Body of pancreas (tissue), 4 donors: ENCODE data around the gene PPP6R1. TPM values are rescaled to one million over a fixed set of nuclear protein-coding genes. Genes with fewer than 3 reads are reported as not detected.

Experiments used
- ATAC-seq: fragments of 150-250 bp; one replicate; pipeline ENCODE4 v1.9.1; 2016
- DNase-seq, 4 donors: peaks; one replicate each; pipeline ENCODE4 v3.0.0-alpha.2; 2019
- H3K27ac ChIP-seq, 4 donors: fragments of 200-600 bp; sonication (generic); 1 replicate in 3 of 4; 2 replicates in 1 of 4; pipeline versions ENCODE4 v1.5.1 to v1.6.1; 2016 to 2019; ENCODE audit warnings: mild to moderate bottlenecking in 1 of 4, mixed read lengths in 1 of 4, moderate library complexity in 1 of 4
- H3K27me3 ChIP-seq, 2 donors: fragments of 200-600 bp; sonication (generic); one replicate each; pipeline ENCODE4 v1.6.0; 2016; ENCODE audit warnings: mild to moderate bottlenecking in 1 of 2
- H3K36me3 ChIP-seq, 2 donors: fragments of 200-600 bp; sonication (generic); replicated peaks in 1 of 2; 2 replicates each; pipeline ENCODE4 v1.5.1; 2016; ENCODE audit warnings: low read depth in 2 of 2; ENCODE audit not compliant: insufficient read depth in 1 of 2
- H3K4me1 ChIP-seq: fragments of 200-600 bp; sonication (generic); one replicate; pipeline ENCODE4 v1.6.0; 2016
- H3K4me3 ChIP-seq, 2 donors: fragments of 200-600 bp; sonication (generic); 1 replicate in 1 of 2; 2 replicates in 1 of 2; pipeline ENCODE4 v1.5.1; 2016 to 2019
- H3K9me3 ChIP-seq, 3 donors: fragments of 200-600 bp; sonication (generic); 1 replicate in 2 of 3; 2 replicates in 1 of 3; pipeline ENCODE4 v1.5.1; 2016
- POLR2A ChIP-seq, 3 donors: fragments of 450-650 bp; IDR thresholded peaks; one replicate each; pipeline ENCODE4 v1.6.1; 2016; ENCODE audit warnings: antibody characterized with exemption in 3 of 3, mild to moderate bottlenecking in 2 of 3
- WGBS, 2 donors: methylation state at CpG; one replicate each; pipeline ENCODE4 v1.1.5; 2017; 5-methylcytosine and 5-hydroxymethylcytosine counted together
- intact Hi-C: fragments of 100-400 bp; cut with DNase I; formaldehyde crosslinking; loops from one replicate; pipeline ENCODE4 v1.15.1; 2023
- total RNA-seq, 2 donors: library from RNA; depleted of rRNA; stranded (reverse); fragments of >200 nt; gene quantifications; one replicate each; pipeline ENCODE4 v1.1.0, GENCODE V29; 2016
- TF ChIP-seq, protein P1 (sequence below), 7 experiments: fragments of 450-650 bp in 4 of 7; fragments of 200-600 bp in 3 of 7; sonication (generic) in 3 of 7; IDR thresholded peaks; one replicate each; pipeline ENCODE4 v1.5.1; 2016 to 2019; ENCODE audit warnings: antibody characterized with exemption in 7 of 7

PPP6R1 gene, protein sequence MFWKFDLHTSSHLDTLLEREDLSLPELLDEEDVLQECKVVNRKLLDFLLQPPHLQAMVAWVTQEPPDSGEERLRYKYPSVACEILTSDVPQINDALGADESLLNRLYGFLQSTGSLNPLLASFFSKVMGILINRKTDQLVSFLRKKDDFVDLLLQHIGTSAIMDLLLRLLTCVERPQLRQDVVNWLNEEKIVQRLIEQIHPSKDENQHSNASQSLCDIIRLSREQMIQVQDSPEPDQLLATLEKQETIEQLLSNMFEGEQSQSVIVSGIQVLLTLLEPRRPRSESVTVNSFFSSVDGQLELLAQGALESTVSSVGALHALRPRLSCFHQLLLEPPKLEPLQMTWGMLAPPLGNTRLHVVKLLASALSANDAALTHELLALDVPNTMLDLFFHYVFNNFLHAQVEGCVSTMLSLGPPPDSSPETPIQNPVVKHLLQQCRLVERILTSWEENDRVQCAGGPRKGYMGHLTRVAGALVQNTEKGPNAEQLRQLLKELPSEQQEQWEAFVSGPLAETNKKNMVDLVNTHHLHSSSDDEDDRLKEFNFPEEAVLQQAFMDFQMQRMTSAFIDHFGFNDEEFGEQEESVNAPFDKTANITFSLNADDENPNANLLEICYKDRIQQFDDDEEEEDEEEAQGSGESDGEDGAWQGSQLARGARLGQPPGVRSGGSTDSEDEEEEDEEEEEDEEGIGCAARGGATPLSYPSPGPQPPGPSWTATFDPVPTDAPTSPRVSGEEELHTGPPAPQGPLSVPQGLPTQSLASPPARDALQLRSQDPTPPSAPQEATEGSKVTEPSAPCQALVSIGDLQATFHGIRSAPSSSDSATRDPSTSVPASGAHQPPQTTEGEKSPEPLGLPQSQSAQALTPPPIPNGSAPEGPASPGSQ
- 10 to 100 TPM; 19.2 to 20.8 TPM for total RNA-seq

DNA sequence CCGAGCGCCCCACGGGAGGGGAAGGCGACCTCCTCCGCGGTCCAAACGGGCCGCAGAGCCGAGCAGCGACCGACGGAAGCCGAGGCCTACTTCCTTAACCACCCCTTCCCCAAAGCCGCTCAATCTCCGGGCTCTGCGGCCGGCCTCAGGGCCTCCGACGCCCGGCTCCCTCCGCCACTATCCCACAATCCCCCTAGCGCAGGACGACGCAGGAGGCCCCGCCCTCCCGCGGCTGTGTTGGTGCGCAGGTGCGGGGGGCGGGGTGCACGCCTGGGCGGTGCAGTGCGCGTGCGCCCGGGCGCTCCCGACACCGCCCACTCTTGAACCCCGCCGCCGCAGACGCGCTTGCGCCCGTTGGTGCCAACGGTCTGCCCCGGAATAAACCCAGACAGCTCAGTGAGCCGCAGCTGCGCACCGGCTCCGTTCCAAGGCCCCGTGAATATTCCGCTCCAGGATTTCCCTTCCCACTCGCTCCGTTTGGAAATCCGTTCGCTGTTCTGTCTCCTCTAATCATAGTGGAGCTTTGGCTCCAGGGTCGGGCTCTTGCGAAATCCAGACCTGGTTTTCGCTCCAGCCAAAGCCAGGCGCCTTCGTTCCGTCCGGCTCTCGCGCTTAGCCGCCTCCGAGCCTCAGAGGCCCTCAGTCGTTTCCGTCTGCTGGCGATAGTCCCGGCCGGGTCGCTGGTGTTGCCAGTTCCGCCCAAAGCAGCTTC, at the start of gene PPP6R1:
Gene PPP6R1 (minus strand): TSS at position 190 of the 712 bp plus-strand sequence. CDS start 11,914 bp downstream, outside the sequence.
- no peaks in the 10 kb centered on the region for H3K27me3 ChIP-seq
- no peaks in the 10 kb centered on the region for H3K36me3 ChIP-seq
- peak; percentile 97 to 99 (median 98) for DNase-seq
- peak within 1 kb of the TSS; percentile 65 to 68 for H3K4me3 ChIP-seq
- intact Hi-C loops = no loop called here
- WGBS, 2 donors = 0 to 1% methylated on average over 3 to 76 of the region's 76 CpGs
- peak; percentile 62 to 86 (median 85) for TF ChIP-seq POLR2A (IDR thresholded peaks at IDR 0.05)
- TF ChIP-seq, protein P1, sequence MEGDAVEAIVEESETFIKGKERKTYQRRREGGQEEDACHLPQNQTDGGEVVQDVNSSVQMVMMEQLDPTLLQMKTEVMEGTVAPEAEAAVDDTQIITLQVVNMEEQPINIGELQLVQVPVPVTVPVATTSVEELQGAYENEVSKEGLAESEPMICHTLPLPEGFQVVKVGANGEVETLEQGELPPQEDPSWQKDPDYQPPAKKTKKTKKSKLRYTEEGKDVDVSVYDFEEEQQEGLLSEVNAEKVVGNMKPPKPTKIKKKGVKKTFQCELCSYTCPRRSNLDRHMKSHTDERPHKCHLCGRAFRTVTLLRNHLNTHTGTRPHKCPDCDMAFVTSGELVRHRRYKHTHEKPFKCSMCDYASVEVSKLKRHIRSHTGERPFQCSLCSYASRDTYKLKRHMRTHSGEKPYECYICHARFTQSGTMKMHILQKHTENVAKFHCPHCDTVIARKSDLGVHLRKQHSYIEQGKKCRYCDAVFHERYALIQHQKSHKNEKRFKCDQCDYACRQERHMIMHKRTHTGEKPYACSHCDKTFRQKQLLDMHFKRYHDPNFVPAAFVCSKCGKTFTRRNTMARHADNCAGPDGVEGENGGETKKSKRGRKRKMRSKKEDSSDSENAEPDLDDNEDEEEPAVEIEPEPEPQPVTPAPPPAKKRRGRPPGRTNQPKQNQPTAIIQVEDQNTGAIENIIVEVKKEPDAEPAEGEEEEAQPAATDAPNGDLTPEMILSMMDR (IDR thresholded peaks at IDR 0.05) = no peak
- ATAC-seq = peak; percentile 96
- peak within 1 kb of the TSS; percentile 62 to 92 (median 81) for H3K27ac ChIP-seq
- H3K4me1 ChIP-seq = peaks cover 44% of the 10 kb centered on the region
- no peaks in the 10 kb centered on the region for H3K9me3 ChIP-seq

DNA sequence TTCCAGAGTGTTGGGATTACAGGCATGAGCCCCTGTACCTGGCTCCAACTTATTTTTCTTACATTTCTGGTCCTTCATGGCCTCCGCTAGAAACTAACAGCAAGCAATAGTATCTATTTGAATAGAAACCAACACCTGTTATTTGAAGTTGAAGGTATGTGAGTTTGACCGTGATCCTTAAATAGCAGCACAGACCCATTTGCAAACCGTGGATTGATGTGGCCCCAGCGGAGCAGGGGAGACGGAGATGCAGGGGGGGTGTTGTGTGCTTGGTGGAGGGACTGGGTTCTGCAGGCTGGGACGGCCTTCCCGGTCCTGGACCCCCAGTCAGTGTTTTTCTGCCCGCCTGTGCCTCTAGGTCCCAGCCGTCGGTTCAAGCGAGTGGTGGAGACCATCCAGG, 49.5 kb upstream of the PPP6R1 start:
- H3K36me3 ChIP-seq = no peaks in the 10 kb centered on the region
- intact Hi-C loops = loop anchor here (10.0 kb wide), 1 partner anchor 77 kb away; the partner anchor contains the start of genes RPL28 and TMEM238
- H3K4me1 ChIP-seq = no peaks in the 10 kb centered on the region
- ATAC-seq = no peak
- H3K9me3 ChIP-seq = no peaks in the 10 kb centered on the region
- WGBS, 2 donors = 81 to 85% methylated on average over 5 to 10 of the region's 11 CpGs
- no peak for DNase-seq
- no peak overlapping the region for H3K27ac ChIP-seq
- TF ChIP-seq, protein P1 (IDR thresholded peaks at IDR 0.05) = no peak
- TF ChIP-seq POLR2A (IDR thresholded peaks at IDR 0.05) = no peak
- no peak overlapping the region for H3K4me3 ChIP-seq
- no peaks in the 10 kb centered on the region for H3K27me3 ChIP-seq

DNA sequence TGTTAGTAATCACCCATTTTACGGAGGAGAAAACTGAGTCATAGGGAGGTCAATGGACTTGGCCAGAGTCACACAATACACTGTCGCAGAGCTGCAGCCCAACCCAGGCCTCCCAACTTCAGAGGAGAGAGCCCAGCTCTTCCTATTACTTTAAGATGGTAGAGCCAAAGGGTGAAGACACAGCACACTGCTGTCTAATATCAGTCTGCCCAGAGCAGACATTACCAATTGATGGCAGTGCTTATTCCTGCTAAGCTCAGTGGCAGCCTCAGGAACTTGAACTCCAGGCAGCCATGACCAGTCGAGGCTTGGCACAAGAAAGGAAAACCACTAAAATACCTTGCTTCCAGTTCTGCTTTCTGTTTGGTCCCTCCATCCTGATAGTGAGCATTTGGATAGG, 47.9 kb upstream of the PPP6R1 start:
- ATAC-seq (no peak), DNase-seq (no peak)
- Histone ChIP-seq H3K27me3 (no peaks in the 10 kb centered on the region), H3K9me3 (no peaks in the 10 kb centered on the region), H3K4me3 (no peak overlapping the region), H3K4me1 (peaks cover 4% of the 10 kb centered on the region), H3K27ac (no peak overlapping the region), H3K36me3 (no peaks in the 10 kb centered on the region)
- whole genome bisulfite sequencing, 2 donors = 65 to 79% methylated on average over 3 of the region's 3 CpGs
- intact Hi-C loops = loop anchor here (10.0 kb wide), 1 partner anchor 78 kb away; the partner anchor contains the start of genes RPL28 and TMEM238
- TF ChIP-seq, protein P1 (IDR thresholded peaks at IDR 0.05) = no peak
- TF ChIP-seq POLR2A (IDR thresholded peaks at IDR 0.05) = no peak

DNA sequence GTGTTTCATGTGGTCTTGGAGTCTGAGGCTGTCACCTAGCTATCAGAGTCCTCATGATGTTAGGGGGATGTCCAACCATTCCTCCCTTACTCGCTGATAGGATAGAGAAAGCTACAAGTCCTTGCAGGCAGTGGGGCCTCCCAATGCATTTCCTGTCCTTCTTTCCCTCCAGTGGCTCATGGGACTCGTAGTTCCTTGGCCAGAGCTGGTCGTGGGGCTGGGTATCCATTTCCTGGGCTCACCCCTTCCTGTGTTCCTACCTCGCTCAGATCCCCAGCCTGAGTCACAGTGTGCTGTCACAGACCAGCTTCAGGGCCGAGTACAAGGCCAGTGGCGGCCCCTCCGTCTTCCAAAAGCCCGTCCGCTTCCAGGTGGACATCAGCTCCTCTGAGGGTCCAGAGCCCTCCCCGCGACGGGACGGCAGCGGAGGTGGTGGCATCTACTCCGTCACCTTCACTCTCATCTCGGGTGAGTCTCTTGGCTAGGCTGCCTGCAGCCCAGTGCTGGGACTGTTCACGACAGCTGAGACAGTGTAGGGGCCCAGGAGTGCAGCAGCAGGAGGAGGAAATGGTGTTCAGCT, 47.3 kb upstream of the PPP6R1 start:
- no peak for ATAC-seq
- DNase-seq = no peak
- H3K36me3 ChIP-seq = no peaks in the 10 kb centered on the region
- TF ChIP-seq, protein P1 (IDR thresholded peaks at IDR 0.05) = no peak
- no peak for TF ChIP-seq POLR2A (IDR thresholded peaks at IDR 0.05)
- intact Hi-C loops = loop anchor here (10.0 kb wide), 1 partner anchor 79 kb away; the partner anchor contains the start of genes RPL28 and TMEM238
- no peaks in the 10 kb centered on the region for H3K9me3 ChIP-seq
- 83 to 90% methylated on average over 17 of the region's 17 CpGs for WGBS, 2 donors
- no peaks in the 10 kb centered on the region for H3K27me3 ChIP-seq
- H3K4me3 ChIP-seq = no peak overlapping the region
- H3K27ac ChIP-seq = no peak overlapping the region
- H3K4me1 ChIP-seq = peaks cover 10% of the 10 kb centered on the region
